MM.1S (cell line): ENCODE data around the gene RAB11FIP5.

Source experiments
- CTCF ChIP-seq: fragments of 300-600 bp; sonication (generic); IDR thresholded peaks from 2 replicates; pipeline ENCODE4 v1.5.1; 2016; ENCODE audit warnings: antibody characterized with exemption, low read length, mixed read lengths
- EZH2 ChIP-seq: fragments of 300-600 bp; sonication (generic); optimal IDR thresholded peaks from 2 replicates; pipeline ENCODE3; 2017; ENCODE audit warnings: low read depth, mild to moderate bottlenecking, antibody characterized with exemption, low read length, mixed read lengths
- EZH2phosphoT487 ChIP-seq: fragments of 300-600 bp; sonication (generic); IDR thresholded peaks from 2 replicates; pipeline ENCODE4 v1.6.1; 2018; ENCODE audit warnings: antibody characterized with exemption, low read length

- TF ChIP-seq CTCF, result no peak
- TF ChIP-seq EZH2, result no peak
- no peak for TF ChIP-seq EZH2phosphoT487
These were observed 45.7 kb downstream of the RAB11FIP5 start for GRCh38 chr2:73067043-73067442.
